ENCODE data around the gene ICE2.
"Not testable (repeated sequence)": the region's sequence is repeated elsewhere in the genome, so short reads cannot be mapped to it uniquely, and the experiment has no call there.

ICE2 gene

DNA sequence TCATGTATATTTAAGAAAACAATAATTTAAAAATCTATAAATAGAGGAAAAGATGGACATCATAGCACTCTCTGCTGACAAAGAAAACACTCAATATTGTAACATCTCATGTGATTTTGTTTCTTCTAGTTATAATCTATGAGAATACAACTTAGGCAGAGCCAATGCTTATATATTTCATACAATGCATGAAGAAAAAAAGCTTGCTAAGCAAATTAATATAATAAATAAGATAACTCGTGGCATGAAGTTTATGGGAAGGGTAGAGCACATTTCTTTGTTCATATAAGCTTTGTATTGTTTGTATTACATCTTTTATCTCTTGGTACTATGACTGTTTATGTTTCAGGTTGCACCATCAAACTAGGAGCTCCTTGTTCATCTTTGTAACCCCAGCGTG lies 73.5 kb downstream of the ICE2 start:
- DNase-seq: no peak

- DNase-seq: not testable (repeated sequence)
Observed at GRCh38 chr15:60404351-60404750, 74.6 kb downstream of the ICE2 start.

GRCh38 chr15:60400944-60401343 lies 78.0 kb downstream of the ICE2 start:
- DNase-seq: no peak

DNA sequence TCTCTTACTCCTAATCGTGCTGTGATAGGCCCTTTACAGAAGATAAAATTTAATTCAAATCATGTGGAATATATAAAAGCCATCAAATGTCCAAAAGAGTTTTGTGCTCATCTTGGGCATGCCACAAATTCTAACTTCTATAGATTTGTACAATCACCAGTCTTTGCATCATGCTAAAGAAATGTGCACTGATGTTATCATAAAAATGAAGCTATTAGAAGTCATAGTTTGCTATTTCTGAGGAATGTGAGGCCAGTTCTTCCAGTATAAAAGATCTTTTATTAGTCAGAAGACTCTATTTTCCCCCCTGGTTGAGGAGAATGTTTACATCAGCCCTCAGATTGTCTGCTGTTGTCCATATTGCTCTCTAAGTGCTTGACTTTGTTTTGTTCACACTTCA lies 79.0 kb downstream of the ICE2 start:
- DNase-seq: no peak

DNA sequence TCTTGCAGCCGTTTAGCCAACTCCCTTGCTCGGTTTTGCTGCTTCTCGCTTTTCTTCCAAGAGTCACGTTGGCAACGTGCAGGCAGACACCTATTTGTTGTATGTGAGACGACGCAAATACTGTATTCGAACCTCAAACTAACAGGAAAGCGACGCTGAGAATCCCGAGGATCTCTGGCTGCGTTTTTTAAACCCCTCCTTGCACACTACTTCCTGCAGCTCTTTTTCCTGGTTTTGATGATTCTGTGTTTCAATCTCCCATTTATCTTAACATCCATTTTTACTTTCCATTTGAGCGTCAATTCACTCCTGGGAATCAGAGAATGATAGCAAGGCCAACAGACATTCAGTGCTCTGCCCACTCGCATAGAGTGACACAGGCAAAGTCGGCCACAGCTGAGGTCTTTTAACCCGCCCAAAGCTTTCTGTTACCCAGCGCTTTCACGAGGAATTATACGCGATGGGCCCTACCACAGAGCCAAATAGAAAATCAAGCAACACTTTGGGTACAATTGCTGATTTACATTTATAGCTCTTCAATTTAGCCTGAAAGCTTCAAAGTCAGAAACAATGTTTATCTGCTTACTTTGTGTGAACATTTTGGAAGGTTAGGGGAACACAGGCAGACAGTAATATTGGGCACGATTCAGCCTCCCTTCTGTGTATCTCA lies 79.6 kb downstream of the ICE2 start:
- no peak for DNase-seq

GRCh38 chr15:60397772-60398445 lies 81.0 kb downstream of the ICE2 start, which contains the start of gene ANXA2:
ANXA2 (minus strand) TSS chr15:60397986; CDS start chr15:60386075, 11,911 bp downstream.
- DNase-seq: no peak

- DNase-seq: no peak
Observed at GRCh38 chr15:60396958-60397771, 81.8 kb downstream of the ICE2 start.

- no peak for DNase-seq
Observed at GRCh38 chr15:60396560-60396957, 82.4 kb downstream of the ICE2 start.

- DNase-seq: no peak
Observed at GRCh38 chr15:60396100-60396499, 82.8 kb downstream of the ICE2 start.

DNA sequence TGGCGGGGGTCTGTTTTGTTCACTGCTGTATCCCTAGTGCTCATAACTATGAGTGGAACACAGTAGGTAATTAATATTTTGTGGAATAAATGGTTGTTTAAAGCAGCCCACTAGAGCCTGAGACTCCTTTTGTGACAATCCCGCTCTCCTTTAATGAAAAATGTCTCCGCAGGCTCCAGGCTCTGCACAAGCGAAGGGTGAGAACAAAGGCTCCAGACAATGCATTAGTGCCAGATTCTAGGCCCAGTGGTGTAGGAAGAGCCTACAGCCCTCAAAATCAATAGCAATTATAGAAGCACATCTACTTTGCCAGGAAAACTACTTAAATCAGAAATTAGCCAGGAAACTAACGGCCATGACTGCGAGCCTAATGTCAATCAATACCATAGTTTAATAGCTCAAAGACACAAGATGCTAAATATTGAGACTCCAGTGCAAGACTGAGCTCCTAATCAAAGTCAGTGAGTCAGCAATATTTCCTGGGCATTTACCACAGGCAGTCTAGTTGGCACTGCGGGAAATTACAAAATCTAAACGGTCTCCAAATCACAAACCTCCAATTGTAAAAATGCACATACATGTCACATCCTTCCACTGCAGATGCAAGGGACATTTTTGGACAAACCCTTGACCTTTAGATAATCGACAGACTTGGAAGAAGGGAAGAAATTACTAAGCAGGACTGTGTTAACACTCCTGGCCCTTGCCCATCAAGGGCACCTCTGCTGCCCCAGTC lies 83.5 kb downstream of the ICE2 start:
- no peak for DNase-seq

DNA sequence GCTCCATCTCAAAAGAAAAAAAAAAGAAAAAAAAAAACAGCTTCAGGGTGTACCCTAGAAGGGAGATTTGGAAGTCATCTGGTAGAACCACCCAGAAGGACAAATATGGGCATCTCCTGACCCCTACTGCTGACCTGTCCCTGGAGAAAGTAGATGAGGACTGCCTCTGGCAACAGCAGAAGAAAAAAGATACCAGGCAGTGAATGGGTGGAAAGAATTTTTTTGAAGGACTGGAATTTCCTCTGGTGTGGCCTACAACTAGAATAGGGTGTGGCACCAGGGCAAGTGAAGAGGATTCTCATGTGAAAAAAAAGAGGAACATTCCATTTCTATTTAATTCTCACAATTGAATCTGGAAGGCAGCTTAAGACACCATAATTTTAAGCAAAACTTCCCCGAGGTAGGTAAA lies 84.2 kb downstream of the ICE2 start:
- DNase-seq: no peak

DNA sequence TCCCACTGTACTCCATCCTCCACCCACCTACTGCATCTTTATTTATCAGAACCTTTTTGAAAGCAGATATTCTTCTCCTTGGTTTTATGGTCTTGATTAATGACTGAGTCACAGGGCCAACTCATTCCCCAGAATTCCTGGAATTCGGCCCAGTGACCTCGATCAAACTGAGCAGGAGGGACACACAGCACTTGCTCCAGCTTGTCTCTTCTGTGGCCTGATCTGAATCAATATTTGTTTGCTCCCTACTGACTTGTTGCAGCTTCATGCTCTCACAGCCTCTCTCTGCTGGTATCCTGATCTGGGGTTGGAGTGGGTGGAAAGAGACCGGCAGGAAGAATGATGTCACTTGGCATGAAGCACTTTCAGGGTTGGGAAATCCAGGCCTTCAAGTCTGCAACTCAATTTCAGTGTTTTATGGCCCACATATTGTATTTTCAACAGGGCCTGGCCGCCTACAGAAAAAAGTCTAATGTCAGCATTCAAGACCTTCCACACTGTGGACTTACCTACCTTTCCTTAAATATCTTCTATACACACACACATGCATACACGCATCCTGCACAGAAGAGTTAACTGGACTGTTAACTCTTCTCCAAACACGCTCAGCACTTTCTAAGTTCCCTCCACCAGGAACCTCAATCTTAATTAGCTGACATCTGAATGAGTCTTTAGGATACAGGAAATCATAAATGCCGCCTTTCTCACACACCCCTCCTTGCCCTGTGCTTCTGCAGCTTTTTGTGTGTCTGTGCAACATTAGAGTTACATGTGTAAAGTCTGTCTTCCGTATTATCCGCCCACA lies 85.8 kb downstream of the ICE2 start:
- DNase-seq: no peak

DNA sequence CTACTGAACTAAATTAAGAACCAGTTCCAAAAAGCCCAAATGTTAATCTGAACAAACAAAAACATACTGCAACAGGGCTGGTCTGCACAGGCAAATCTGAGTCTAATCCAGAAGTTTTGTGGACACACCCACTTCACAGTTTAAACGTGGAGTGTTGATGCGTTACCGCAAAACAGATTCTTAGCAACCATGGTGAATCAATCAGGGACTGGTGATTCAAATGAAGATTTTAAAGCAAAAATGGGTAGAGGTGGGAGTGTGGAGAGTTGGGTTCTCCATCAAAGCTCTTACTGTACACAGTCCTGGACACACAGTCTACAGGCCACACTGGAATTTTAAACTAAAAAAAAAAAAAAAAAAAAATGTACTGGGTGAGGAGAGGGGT lies 86.3 kb downstream of the ICE2 start:
- DNase-seq: no peak

GRCh38 chr15:60391722-60392315 lies 87.1 kb downstream of the ICE2 start:
- no peak for DNase-seq

DNA sequence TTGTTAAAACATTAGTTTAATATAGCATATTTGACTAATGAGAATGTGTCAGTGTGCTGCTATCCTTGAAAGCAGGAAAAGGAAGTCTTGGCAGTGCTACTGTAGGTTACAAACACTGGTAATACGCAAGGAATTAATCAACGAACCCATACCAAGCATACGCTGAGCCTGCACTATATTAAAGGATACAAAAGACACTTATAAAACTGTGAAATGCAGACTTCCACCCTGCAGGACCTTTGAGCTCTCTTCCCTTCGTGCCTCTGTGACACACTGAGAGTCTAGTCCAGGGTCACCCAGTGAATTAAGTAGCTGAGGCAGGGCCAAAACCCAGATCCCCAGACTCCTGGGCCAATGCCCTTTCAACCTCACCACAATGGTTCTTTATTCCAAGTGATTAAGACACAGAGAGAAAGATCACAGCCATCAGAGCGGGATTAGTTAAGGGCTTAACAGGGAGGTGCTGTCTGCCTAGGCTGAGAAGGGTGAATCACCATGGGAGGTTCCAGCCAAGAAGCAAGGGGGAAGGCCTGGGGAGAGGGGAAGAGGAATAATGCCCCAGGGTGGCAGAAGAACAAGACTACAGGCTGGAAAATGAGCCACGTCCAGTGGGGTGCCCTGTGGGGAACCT lies 88.0 kb downstream of the ICE2 start:
- DNase-seq: no peak

DNA sequence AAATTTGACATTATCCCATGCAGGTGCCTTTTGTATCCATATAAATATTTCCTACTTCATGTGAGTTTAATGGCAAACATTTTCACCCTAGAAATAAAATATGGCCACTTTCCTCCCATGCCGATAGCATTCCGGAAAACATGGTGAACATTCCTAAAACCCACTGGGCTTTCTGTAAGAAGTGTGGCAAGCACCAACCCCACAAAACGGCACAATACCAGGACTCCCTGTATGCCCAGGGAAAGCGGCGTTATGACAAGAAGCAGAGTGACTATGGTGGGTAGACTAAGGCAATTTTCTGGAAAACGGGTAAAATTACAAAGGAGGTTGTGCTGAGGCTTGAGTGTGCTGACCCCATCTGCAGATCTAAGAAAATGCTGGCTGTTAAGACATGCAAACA lies 88.7 kb downstream of the ICE2 start:
- no peak for DNase-seq

DNA sequence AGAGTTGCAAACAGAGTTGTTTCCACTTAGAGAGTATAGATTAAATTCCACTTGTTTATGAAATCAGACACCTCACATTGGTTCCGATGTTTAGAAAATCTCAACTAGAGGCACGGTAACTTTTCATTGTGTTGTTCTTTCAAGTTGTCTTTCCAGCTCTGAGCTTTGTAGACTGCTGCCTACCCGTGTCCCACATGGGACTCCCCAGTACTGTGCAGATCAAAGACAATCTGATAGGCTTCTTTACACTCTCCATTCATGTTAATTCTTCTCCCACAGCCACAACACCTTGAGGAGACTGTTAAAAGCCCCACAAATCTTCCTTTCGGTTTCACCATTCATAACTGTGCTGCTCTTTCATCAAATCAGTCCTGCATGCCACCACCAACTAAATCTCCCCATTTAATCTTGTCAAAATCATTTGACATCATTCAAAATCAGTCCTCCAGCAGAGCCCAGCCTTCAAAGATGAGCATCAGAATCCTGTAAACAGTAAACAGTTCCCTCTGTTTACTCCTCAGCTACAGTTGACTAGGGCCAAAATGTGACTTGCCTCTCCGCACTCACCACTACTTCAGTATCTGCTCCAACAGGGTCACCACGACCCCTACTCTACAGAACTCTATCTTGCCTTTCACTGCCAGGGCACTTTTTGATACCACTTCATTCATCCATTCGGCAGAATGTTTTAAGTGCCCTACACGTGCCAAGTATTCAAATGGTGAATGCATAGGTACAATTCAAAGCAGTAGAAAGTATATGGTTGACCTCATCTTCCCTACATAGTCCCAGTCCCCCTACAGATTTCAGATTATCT lies 89.5 kb downstream of the ICE2 start:
- DNase-seq: no peak

- DNase-seq: no peak
Observed at GRCh38 chr15:60387321-60387720, 91.6 kb downstream of the ICE2 start.

DNA sequence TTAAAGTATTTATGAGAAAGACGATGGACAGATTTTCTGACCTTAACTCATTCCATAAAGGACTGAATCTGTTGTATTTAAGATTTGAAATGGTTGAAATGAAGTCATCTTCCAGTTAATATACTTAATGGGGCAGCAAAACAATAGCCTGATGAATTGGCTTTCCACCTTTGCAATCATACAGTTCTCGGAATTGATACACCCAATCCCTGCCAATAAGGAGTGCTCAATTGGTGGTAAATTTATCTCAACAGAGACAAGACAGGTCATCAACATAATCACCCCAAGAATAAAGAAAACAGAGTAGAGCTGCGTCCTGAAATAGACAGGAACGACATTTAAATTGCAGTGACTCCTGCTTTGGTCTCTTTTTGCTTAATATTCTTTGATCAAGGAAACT lies 92.3 kb downstream of the ICE2 start:
- DNase-seq: no peak
